Small intestine (tissue), 7 donors: Measurements from ENCODE around the gene SART1. TPM values are rescaled to one million over a fixed set of nuclear protein-coding genes. Genes with fewer than 3 reads are reported as not detected.

Source experiments
- DNase-seq, 2 donors: peaks; one replicate each; pipeline versions ENCODE4 v3.0.0 to v3.0.0-alpha.2; 2013
- FAIRE-seq: peaks from 2 replicates; lab custom pipeline; 2012; peaks lifted over from hg19 to GRCh38; lab: Jason Lieb, UNC
- H3K27ac ChIP-seq, 3 donors: one replicate each; pipeline ENCODE4 v1.5.1; 2013; ENCODE audit warnings: low read length in 2 of 3, mild to moderate bottlenecking in 2 of 3, control low read depth in 1 of 3, inconsistent platforms in 1 of 3, low read depth in 1 of 3, moderate library complexity in 1 of 3
- H3K27me3 ChIP-seq, 3 donors: one replicate each; pipeline ENCODE4 v1.6.1; 2013; ENCODE audit warnings: low read length in 3 of 3, inconsistent platforms in 1 of 3; ENCODE audit not compliant: control insufficient read depth in 3 of 3, insufficient read depth in 3 of 3
- H3K36me3 ChIP-seq, 3 donors: one replicate each; pipeline ENCODE4 v1.6.1; 2013; ENCODE audit warnings: low read length in 3 of 3, inconsistent platforms in 1 of 3, low read depth in 1 of 3, mild to moderate bottlenecking in 1 of 3, moderate library complexity in 1 of 3; ENCODE audit not compliant: control insufficient read depth in 3 of 3, insufficient read depth in 2 of 3
- H3K4me1 ChIP-seq, 3 donors: one replicate each; pipeline ENCODE4 v1.6.1; 2013; ENCODE audit warnings: low read length in 2 of 3, inconsistent platforms in 1 of 3, low read depth in 1 of 3, mild to moderate bottlenecking in 1 of 3, moderate library complexity in 1 of 3; ENCODE audit not compliant: control insufficient read depth in 3 of 3, insufficient read depth in 2 of 3
- H3K4me3 ChIP-seq, 3 donors: one replicate each; pipeline ENCODE4 v1.5.1; 2013; ENCODE audit warnings: low read length in 3 of 3, control low read depth in 1 of 3, inconsistent platforms in 1 of 3, low read depth in 1 of 3, mild to moderate bottlenecking in 1 of 3, moderate library complexity in 1 of 3
- H3K9me3 ChIP-seq, 2 donors: one replicate each; pipeline ENCODE4 v1.6.1; 2013; ENCODE audit warnings: low read depth in 1 of 2, low read length in 1 of 2; ENCODE audit not compliant: control insufficient read depth in 2 of 2, insufficient read depth in 1 of 2
- WGBS, 3 donors: extraction: QIAGEN DNeasy Blood & Tissue Kit; methylation state at CpG; one replicate each; pipeline ENCODE4 v1.1.7; 2013; 5-methylcytosine and 5-hydroxymethylcytosine counted together
- polyA plus RNA-seq, 4 donors: library from polyadenylated mRNA; stranded (reverse) in 3 of 4; unstranded in 1 of 4; fragments of 200-250 nt in 3 of 4; fragments of 120-200 nt in 1 of 4; gene quantifications; one replicate each; pipeline versions ENCODE4 v1.2.1 to v1.2.3, GENCODE V29; 2013
- donor health status: healthy with polysubstance abuse.
- donor health status: control.
- donor health status: control.
- donor health status: Bipolar disorder and iron deficiency.
- donor health status: healthy.

The SART1 gene
- polyA plus RNA-seq, 4 donors: 39.3 to 95.9 (median 52.9) TPM

DNA sequence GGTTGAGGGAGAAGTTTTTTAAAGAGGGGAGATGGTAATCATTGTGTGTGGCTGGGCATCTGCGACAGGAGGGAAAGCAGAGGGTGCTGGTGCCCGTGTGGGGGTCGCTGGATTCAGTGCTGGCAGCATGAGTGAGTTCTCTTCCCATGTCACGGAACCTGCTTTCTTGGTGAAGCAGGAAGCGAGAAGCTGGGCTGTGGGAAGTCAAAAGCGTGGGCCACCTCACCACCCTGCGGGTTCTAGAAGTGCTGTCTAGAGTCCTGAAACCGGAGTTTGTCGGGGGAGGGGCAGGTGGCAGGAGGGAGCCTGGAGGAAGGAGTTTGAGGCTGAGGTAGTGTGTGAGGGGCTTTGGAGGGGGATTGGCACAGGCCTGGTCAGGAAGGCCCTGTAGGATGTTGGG is 14.2 kb downstream of the SART1 start:
- H3K27ac ChIP-seq: no peak overlapping the region
- FAIRE-seq (no peak), DNase-seq (no peak)
- no peaks in the 10 kb centered on the region for H3K4me1 ChIP-seq
- 90 to 96% (median 96%) methylated on average over 9 of the region's 9 CpGs for WGBS, 3 donors
- H3K27me3 ChIP-seq: no peaks in the 10 kb centered on the region
- H3K36me3 ChIP-seq: peaks cover 21 to 73% (median 27%) of the 10 kb centered on the region in 3 donors
- H3K4me3 ChIP-seq: no peak overlapping the region
- H3K9me3 ChIP-seq: no peaks in the 10 kb centered on the region

- 85 to 87% (median 87%) methylated on average over 42 to 43 of the region's 43 CpGs for WGBS, 3 donors
- Histone ChIP-seq H3K27me3 (no peaks in the 10 kb centered on the region), H3K9me3 (no peaks in the 10 kb centered on the region), H3K4me3 (no peak overlapping the region), H3K4me1 (no peaks in the 10 kb centered on the region), H3K27ac (no peak overlapping the region), H3K36me3 (peaks cover 21 to 70% (median 27%) of the 10 kb centered on the region in 3 donors)
- FAIRE-seq (no peak), DNase-seq (no peak)
Measured at GRCh38 chr11:65976216-65977176, 15.0 kb downstream of the SART1 start.

DNA sequence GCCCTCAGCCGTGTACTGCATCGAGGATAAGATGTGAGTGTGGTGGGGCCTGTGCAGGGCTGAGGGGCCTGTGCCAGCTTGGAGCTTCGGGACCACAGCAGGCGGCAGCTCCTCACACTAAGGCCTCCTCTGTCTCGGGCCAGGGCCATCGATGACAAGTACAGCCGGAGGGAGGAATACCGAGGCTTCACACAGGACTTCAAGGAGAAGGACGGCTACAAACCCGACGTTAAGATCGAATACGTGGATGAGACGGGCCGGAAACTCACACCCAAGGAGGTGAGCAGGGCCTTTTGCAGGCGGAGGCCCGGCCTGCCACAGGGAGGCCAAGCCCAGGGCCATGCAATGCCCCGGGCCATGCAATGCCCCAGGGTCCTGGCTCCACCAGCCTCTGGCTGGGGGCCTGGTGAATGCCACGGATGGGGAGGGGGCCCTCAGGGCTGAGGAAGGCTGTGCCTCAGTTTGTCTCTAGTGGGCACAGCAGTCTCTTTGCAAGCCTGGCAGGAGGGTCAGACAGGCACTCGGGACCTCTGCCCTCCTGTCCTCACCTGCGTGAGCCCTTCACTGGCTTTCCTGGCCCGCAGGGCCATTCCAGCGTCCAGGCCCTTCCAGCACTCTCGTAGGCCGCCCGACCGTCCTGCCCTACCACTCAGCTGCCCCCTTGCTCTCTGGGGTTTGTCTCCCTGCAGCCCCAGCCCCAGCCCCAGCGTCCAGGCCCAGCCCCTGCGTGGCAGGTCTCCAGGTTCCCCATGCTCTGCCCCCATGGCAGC is 16.3 kb downstream of the SART1 start:
- WGBS, 3 donors: 89 to 93% (median 89%) methylated on average over 28 to 29 of the region's 29 CpGs
- no peaks in the 10 kb centered on the region for H3K9me3 ChIP-seq
- H3K27ac ChIP-seq: no peak overlapping the region
- no peak for DNase-seq
- no peak for FAIRE-seq
- H3K4me3 ChIP-seq: no peak overlapping the region
- no peaks in the 10 kb centered on the region for H3K27me3 ChIP-seq
- peaks cover 21 to 66% (median 27%) of the 10 kb centered on the region in 3 donors for H3K36me3 ChIP-seq
- H3K4me1 ChIP-seq: no peaks in the 10 kb centered on the region

- no peak for FAIRE-seq
- Histone ChIP-seq H3K27me3 (no peaks in the 10 kb centered on the region), H3K4me1 (no peaks in the 10 kb centered on the region), H3K27ac (no peak overlapping the region), H3K9me3 (no peaks in the 10 kb centered on the region), H3K36me3 (peaks cover 21 to 59% (median 27%) of the 10 kb centered on the region in 3 donors), H3K4me3 (no peak overlapping the region)
- WGBS, 3 donors: 90 to 92% (median 91%) methylated on average over 29 to 34 of the region's 34 CpGs
- no peak for DNase-seq
Measured at GRCh38 chr11:65978391-65979238, 17.1 kb downstream of the SART1 start.

DNA sequence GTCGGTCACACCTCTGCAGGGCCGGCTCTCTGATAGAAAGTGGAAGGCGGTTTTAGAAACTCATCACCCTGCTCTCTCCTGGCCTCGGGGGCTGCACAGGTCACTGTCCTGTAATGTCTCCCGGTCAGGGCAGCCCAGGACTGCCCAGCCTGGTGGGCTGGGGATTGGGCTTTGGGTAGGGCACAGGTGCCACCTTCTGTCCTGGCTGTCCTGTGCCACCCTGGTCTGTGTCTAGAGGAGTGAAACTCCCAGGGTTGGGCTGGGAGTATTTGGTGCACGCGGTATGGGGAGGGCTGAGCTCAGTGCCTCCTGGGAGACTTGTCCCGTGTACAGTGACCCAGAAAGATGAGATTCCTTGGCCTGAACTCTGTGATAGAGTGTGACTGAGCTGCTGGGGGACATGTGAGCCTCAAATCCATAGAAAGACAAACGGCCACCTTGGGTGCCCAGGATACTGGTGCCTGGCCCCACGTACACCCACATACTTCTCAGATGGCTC is 17.8 kb downstream of the SART1 start:
- Histone ChIP-seq H3K27me3 (no peaks in the 10 kb centered on the region), H3K36me3 (peaks cover 21 to 55% (median 27%) of the 10 kb centered on the region in 3 donors), H3K9me3 (no peaks in the 10 kb centered on the region), H3K27ac (no peak overlapping the region), H3K4me1 (no peaks in the 10 kb centered on the region), H3K4me3 (no peak overlapping the region)
- no peak for FAIRE-seq
- no peak for DNase-seq
- 82 to 88% (median 88%) methylated on average over 10 of the region's 10 CpGs for WGBS, 3 donors

GRCh38 chr11:65981101-65981740 is 19.7 kb downstream of the SART1 start:
- no peaks in the 10 kb centered on the region for H3K27me3 ChIP-seq
- no peak for DNase-seq
- no peak for FAIRE-seq
- H3K36me3 ChIP-seq: peaks cover 21 to 39% (median 24%) of the 10 kb centered on the region in 3 donors
- H3K27ac ChIP-seq: no peak overlapping the region
- H3K4me3 ChIP-seq: no peak overlapping the region
- no peaks in the 10 kb centered on the region for H3K9me3 ChIP-seq
- no peaks in the 10 kb centered on the region for H3K4me1 ChIP-seq
- WGBS, 3 donors: 80 to 85% (median 83%) methylated on average over 11 to 12 of the region's 12 CpGs

- Histone ChIP-seq H3K9me3 (no peaks in the 10 kb centered on the region), H3K27me3 (no peaks in the 10 kb centered on the region), H3K36me3 (peaks cover 18 to 29% (median 20%) of the 10 kb centered on the region in 3 donors), H3K27ac (no peak overlapping the region), H3K4me1 (no peaks in the 10 kb centered on the region), H3K4me3 (no peak overlapping the region)
- WGBS, 3 donors: 67 to 75% (median 71%) methylated on average over 14 to 16 of the region's 16 CpGs
- DNase-seq (no peak), FAIRE-seq (no peak)
Measured at GRCh38 chr11:65981972-65982823, 20.7 kb downstream of the SART1 start.
